ENCODE data around the gene ARPC1A.
"Not testable (repeated sequence)": the region's sequence is repeated elsewhere in the genome, so short reads cannot be mapped to it uniquely, and the experiment has no call there.

Gene ARPC1A

GRCh38 chr7:99339595-99339994 is 13.9 kb downstream of the ARPC1A start:
- no peak overlapping the region for H3K4me3 ChIP-seq (ENCODE audit: low read length)

GRCh38 chr7:99340659-99341058 is 15.0 kb downstream of the ARPC1A start:
- TF ChIP-seq CTCF (IDR thresholded peaks at IDR 0.05; ENCODE audit: insufficient read depth, low read depth, low read length, missing control alignments), result no peak
- no peak for DNase-seq (ENCODE audit: low read depth)
- no peak overlapping the region for H3K4me3 ChIP-seq (ENCODE audit: low read length)

More at GRCh38 chr7:99339595-99339994, 13.9 kb downstream of the ARPC1A start:
- TF ChIP-seq CTCF (IDR thresholded peaks at IDR 0.05; ENCODE audit: insufficient read depth, low read depth, low read length, missing control alignments), result no peak
- DNase-seq (ENCODE audit: low read depth), result no peak

GRCh38 chr7:99344061-99344647 is 18.5 kb downstream of the ARPC1A start:
- TF ChIP-seq CTCF (IDR thresholded peaks at IDR 0.05; ENCODE audit: insufficient read depth, low read depth, low read length, missing control alignments), result no peak
- DNase-seq (ENCODE audit: low read depth), result no peak
- H3K4me3 ChIP-seq (ENCODE audit: low read length), result no peak overlapping the region

- not testable (repeated sequence) for DNase-seq (ENCODE audit: low read depth); H3K4me3 ChIP-seq (ENCODE audit: low read length)
These were observed 24.9 kb downstream of the ARPC1A start for GRCh38 chr7:99350641-99351040.

GRCh38 chr7:99352247-99352646 is 26.5 kb downstream of the ARPC1A start:
- no peak for TF ChIP-seq CTCF (IDR thresholded peaks at IDR 0.05; ENCODE audit: insufficient read depth, low read depth, low read length, missing control alignments)
- no peak overlapping the region for H3K4me3 ChIP-seq (ENCODE audit: low read length)
- no peak for DNase-seq (ENCODE audit: low read depth)

GRCh38 chr7:99355098-99355497 is 29.4 kb downstream of the ARPC1A start:
- DNase-seq (ENCODE audit: low read depth), result no peak
- TF ChIP-seq CTCF (IDR thresholded peaks at IDR 0.05; ENCODE audit: insufficient read depth, low read depth, low read length, missing control alignments), result no peak
- H3K4me3 ChIP-seq (ENCODE audit: low read length), result no peak overlapping the region

GRCh38 chr7:99357701-99358490 is 32.2 kb downstream of the ARPC1A start:
- no peak for DNase-seq (ENCODE audit: low read depth)
- TF ChIP-seq CTCF (IDR thresholded peaks at IDR 0.05; ENCODE audit: insufficient read depth, low read depth, low read length, missing control alignments), result no peak
- H3K4me3 ChIP-seq (ENCODE audit: low read length), result no peak overlapping the region

GRCh38 chr7:99358521-99358920 is 32.8 kb downstream of the ARPC1A start:
- DNase-seq (ENCODE audit: low read depth); H3K4me3 ChIP-seq (ENCODE audit: low read length): not testable (repeated sequence)
